ENCODE results near the gene NGB. TPM values are rescaled to one million over a fixed set of nuclear protein-coding genes. Genes with fewer than 3 reads are reported as not detected.
A peak's percentile ranks its signal among the peaks of the same experiment; 100 is the strongest.

Gene NGB
- total RNA-seq, 1 donor from 2014 or later: not detected

GRCh38 chr14:77303417-77304156 is 32.6 kb upstream of the NGB start:
- TF ChIP-seq CTCF (IDR thresholded peaks at IDR 0.05; ENCODE audit: unreplicated experiment): no peak
- peak overlapping the region; percentile 22 for H3K27ac Mint-ChIP-seq
- H3K4me1 Mint-ChIP-seq: peaks cover 18% of the 10 kb centered on the region
- H3K4me3 Mint-ChIP-seq: no peak overlapping the region
- no peaks in the 10 kb centered on the region for H3K9me3 Mint-ChIP-seq
- DNase-seq (ENCODE audit: low spot score in 2 of 2, unreplicated experiment in 2 of 2): no peak
- peaks cover 12% of the 10 kb centered on the region for H3K36me3 Mint-ChIP-seq
- no peaks in the 10 kb centered on the region for H3K27me3 Mint-ChIP-seq (ENCODE audit: low read depth)

- Mint-ChIP-seq H3K4me1 (peaks cover 18% of the 10 kb centered on the region), H3K36me3 (peaks cover 19% of the 10 kb centered on the region), H3K27ac (no peak overlapping the region), H3K27me3 (ENCODE audit: low read depth) (no peaks in the 10 kb centered on the region), H3K4me3 (no peak overlapping the region), H3K9me3 (no peaks in the 10 kb centered on the region)
- no peak for DNase-seq (ENCODE audit: low spot score in 2 of 2, unreplicated experiment in 2 of 2)
- no peak for TF ChIP-seq CTCF (IDR thresholded peaks at IDR 0.05; ENCODE audit: unreplicated experiment)
These were observed 31.9 kb upstream of the NGB start for GRCh38 chr14:77302926-77303325.

GRCh38 chr14:77301103-77301502 is 30.1 kb upstream of the NGB start:
- DNase-seq (ENCODE audit: low spot score in 2 of 2, unreplicated experiment in 2 of 2): peak in 1 of 2 experiments; percentile 68
- TF ChIP-seq CTCF (IDR thresholded peaks at IDR 0.05; ENCODE audit: unreplicated experiment): peak; percentile 70
- no peak overlapping the region for H3K4me3 Mint-ChIP-seq
- H3K9me3 Mint-ChIP-seq: no peaks in the 10 kb centered on the region
- peaks cover 26% of the 10 kb centered on the region for H3K36me3 Mint-ChIP-seq
- H3K4me1 Mint-ChIP-seq: peaks cover 12% of the 10 kb centered on the region
- H3K27me3 Mint-ChIP-seq (ENCODE audit: low read depth): no peaks in the 10 kb centered on the region
- H3K27ac Mint-ChIP-seq: no peak overlapping the region

- Mint-ChIP-seq H3K4me3 (no peak overlapping the region), H3K36me3 (peaks cover 26% of the 10 kb centered on the region), H3K9me3 (no peaks in the 10 kb centered on the region), H3K4me1 (peaks cover 13% of the 10 kb centered on the region), H3K27ac (no peak overlapping the region), H3K27me3 (ENCODE audit: low read depth) (no peaks in the 10 kb centered on the region)
- DNase-seq (ENCODE audit: low spot score in 2 of 2, unreplicated experiment in 2 of 2): no peak
- no peak for TF ChIP-seq CTCF (IDR thresholded peaks at IDR 0.05; ENCODE audit: unreplicated experiment)
These were observed 28.8 kb upstream of the NGB start for GRCh38 chr14:77299771-77300170.

- H3K36me3 Mint-ChIP-seq: peaks cover 22% of the 10 kb centered on the region
These were observed 25.9 kb upstream of the NGB start for GRCh38 chr14:77296906-77297305.

More at GRCh38 chr14:77296906-77297305, 25.9 kb upstream of the NGB start:
- H3K27ac Mint-ChIP-seq: peak overlapping the region; percentile 45
- no peak for DNase-seq (ENCODE audit: low spot score in 2 of 2, unreplicated experiment in 2 of 2)
- H3K27me3 Mint-ChIP-seq (ENCODE audit: low read depth): no peaks in the 10 kb centered on the region
- H3K4me3 Mint-ChIP-seq: no peak overlapping the region
- H3K9me3 Mint-ChIP-seq: no peaks in the 10 kb centered on the region
- TF ChIP-seq CTCF (IDR thresholded peaks at IDR 0.05; ENCODE audit: unreplicated experiment): no peak
- H3K4me1 Mint-ChIP-seq: peaks cover 13% of the 10 kb centered on the region
